GM18873 (cell line): ENCODE measurements around the gene PSMD5.
A peak's percentile ranks its signal among the peaks of the same experiment; 100 is the strongest.

ENCODE experiments used
- ATAC-seq: cut with Tn5 transposase; IDR thresholded peaks from one replicate; pipeline ENCODE4 v1.9.1; 2021; ENCODE audit warnings: mild to moderate bottlenecking, moderate library complexity, moderate number of reproducible peaks; ENCODE audit not compliant: unreplicated experiment, low FRiP score

PSMD5 gene

GRCh38 chr9:120875643-120875953 is 32.9 kb upstream of the PSMD5 start:
- no peak for ATAC-seq

- no peak for ATAC-seq
These were observed 32.5 kb upstream of the PSMD5 start for GRCh38 chr9:120875195-120875565.

GRCh38 chr9:120874226-120875194 is 31.8 kb upstream of the PSMD5 start:
- no peak for ATAC-seq

GRCh38 chr9:120873512-120873911 is 30.8 kb upstream of the PSMD5 start:
- ATAC-seq, result no peak

GRCh38 chr9:120872791-120873502 is 30.2 kb upstream of the PSMD5 start:
- ATAC-seq, result no peak

GRCh38 chr9:120870206-120870605 is 27.5 kb upstream of the PSMD5 start:
- no peak for ATAC-seq

- ATAC-seq, result no peak
These were observed 27.0 kb upstream of the PSMD5 start for GRCh38 chr9:120869726-120870125.

- ATAC-seq, result no peak
These were observed 26.6 kb upstream of the PSMD5 start for GRCh38 chr9:120869360-120869687.

- ATAC-seq, result peak; percentile 66
These were observed 26.1 kb upstream of the PSMD5 start for GRCh38 chr9:120868676-120869359.

GRCh38 chr9:120868339-120868675 is 25.6 kb upstream of the PSMD5 start:
- no peak for ATAC-seq

- ATAC-seq, result no peak
These were observed 25.1 kb upstream of the PSMD5 start for GRCh38 chr9:120867676-120868338.

GRCh38 chr9:120866651-120867050 is 23.9 kb upstream of the PSMD5 start:
- no peak for ATAC-seq

GRCh38 chr9:120865809-120866208 is 23.1 kb upstream of the PSMD5 start:
- ATAC-seq, result no peak

GRCh38 chr9:120865176-120865575 is 22.5 kb upstream of the PSMD5 start:
- no peak for ATAC-seq

GRCh38 chr9:120864719-120865118 is 22.0 kb upstream of the PSMD5 start:
- ATAC-seq, result no peak

GRCh38 chr9:120863833-120864232 is 21.1 kb upstream of the PSMD5 start:
- ATAC-seq, result no peak

- no peak for ATAC-seq
These were observed 19.7 kb upstream of the PSMD5 start for GRCh38 chr9:120862452-120862851.

- ATAC-seq, result no peak
These were observed 19.2 kb upstream of the PSMD5 start for GRCh38 chr9:120861935-120862334.

- no peak for ATAC-seq
These were observed 17.4 kb upstream of the PSMD5 start for GRCh38 chr9:120860083-120860482.

- ATAC-seq, result no peak
These were observed 16.6 kb upstream of the PSMD5 start for GRCh38 chr9:120859361-120859760.

- no peak for ATAC-seq
These were observed 15.2 kb upstream of the PSMD5 start for GRCh38 chr9:120857902-120858301.
